Duodenal mucosa (tissue), 2 donors: Measurements from ENCODE around the gene ACTL8.

Source experiments
- H3K27ac ChIP-seq: one replicate; pipeline ENCODE4 v1.7.0; 2013; ENCODE audit warnings: low read depth, low read length
- H3K27me3 ChIP-seq, 2 donors: one replicate each; pipeline ENCODE4 v1.7.0; 2013; ENCODE audit warnings: low read length in 2 of 2, control low read depth in 1 of 2; ENCODE audit not compliant: insufficient read depth in 2 of 2, control insufficient read depth in 1 of 2
- H3K36me3 ChIP-seq, 2 donors: one replicate each; pipeline ENCODE4 v1.7.0; 2013; ENCODE audit warnings: low read length in 2 of 2, control low read depth in 1 of 2; ENCODE audit not compliant: insufficient read depth in 2 of 2, control insufficient read depth in 1 of 2
- H3K4me1 ChIP-seq, 2 donors: one replicate each; pipeline ENCODE4 v1.7.0; 2013; ENCODE audit warnings: low read length in 2 of 2, control low read depth in 1 of 2; ENCODE audit not compliant: insufficient read depth in 2 of 2, control insufficient read depth in 1 of 2
- H3K4me3 ChIP-seq, 2 donors: one replicate each; pipeline ENCODE4 v1.7.0; 2013; ENCODE audit warnings: low read length in 2 of 2, low read depth in 1 of 2
- H3K9ac ChIP-seq, 2 donors: one replicate each; pipeline ENCODE4 v1.7.0; 2013; ENCODE audit warnings: low read length in 2 of 2, low read depth in 1 of 2
- H3K9me3 ChIP-seq, 2 donors: one replicate each; pipeline ENCODE4 v1.7.0; 2013; ENCODE audit warnings: low read length in 2 of 2, control low read depth in 1 of 2; ENCODE audit not compliant: control insufficient read depth in 1 of 2

The ACTL8 gene

GRCh38 chr1:17837233-17838030, 82.3 kb downstream of the ACTL8 start:
- H3K27me3 ChIP-seq, result peaks cover 0 to 4% of the 10 kb centered on the region in 2 donors
- no peaks in the 10 kb centered on the region for H3K36me3 ChIP-seq
- no peaks in the 10 kb centered on the region for H3K4me1 ChIP-seq
- H3K9me3 ChIP-seq, result no peaks in the 10 kb centered on the region
- H3K9ac ChIP-seq, result no peak overlapping the region
- no peak overlapping the region for H3K4me3 ChIP-seq
- no peak overlapping the region for H3K27ac ChIP-seq

- Histone ChIP-seq H3K9ac (no peak overlapping the region), H3K27me3 (peaks cover 0 to 4% of the 10 kb centered on the region in 2 donors), H3K36me3 (no peaks in the 10 kb centered on the region), H3K9me3 (no peaks in the 10 kb centered on the region), H3K4me1 (no peaks in the 10 kb centered on the region), H3K4me3 (no peak overlapping the region), H3K27ac (no peak overlapping the region)
Observed at GRCh38 chr1:17839641-17840196, 84.6 kb downstream of the ACTL8 start.

- Histone ChIP-seq H3K27me3 (peaks cover 0 to 8% of the 10 kb centered on the region in 2 donors), H3K36me3 (no peaks in the 10 kb centered on the region), H3K27ac (no peak overlapping the region), H3K4me1 (no peaks in the 10 kb centered on the region), H3K4me3 (no peak overlapping the region), H3K9ac (no peak overlapping the region), H3K9me3 (no peaks in the 10 kb centered on the region)
Observed at GRCh38 chr1:17841944-17842343, 86.8 kb downstream of the ACTL8 start.

- H3K9me3 ChIP-seq, result no peaks in the 10 kb centered on the region
- H3K27ac ChIP-seq, result no peak overlapping the region
- H3K27me3 ChIP-seq, result peaks cover 0 to 8% of the 10 kb centered on the region in 2 donors
- H3K9ac ChIP-seq, result no peak overlapping the region
- no peaks in the 10 kb centered on the region for H3K36me3 ChIP-seq
- H3K4me1 ChIP-seq, result no peaks in the 10 kb centered on the region
- no peak overlapping the region for H3K4me3 ChIP-seq
Observed at GRCh38 chr1:17842686-17843085, 87.6 kb downstream of the ACTL8 start.

DNA sequence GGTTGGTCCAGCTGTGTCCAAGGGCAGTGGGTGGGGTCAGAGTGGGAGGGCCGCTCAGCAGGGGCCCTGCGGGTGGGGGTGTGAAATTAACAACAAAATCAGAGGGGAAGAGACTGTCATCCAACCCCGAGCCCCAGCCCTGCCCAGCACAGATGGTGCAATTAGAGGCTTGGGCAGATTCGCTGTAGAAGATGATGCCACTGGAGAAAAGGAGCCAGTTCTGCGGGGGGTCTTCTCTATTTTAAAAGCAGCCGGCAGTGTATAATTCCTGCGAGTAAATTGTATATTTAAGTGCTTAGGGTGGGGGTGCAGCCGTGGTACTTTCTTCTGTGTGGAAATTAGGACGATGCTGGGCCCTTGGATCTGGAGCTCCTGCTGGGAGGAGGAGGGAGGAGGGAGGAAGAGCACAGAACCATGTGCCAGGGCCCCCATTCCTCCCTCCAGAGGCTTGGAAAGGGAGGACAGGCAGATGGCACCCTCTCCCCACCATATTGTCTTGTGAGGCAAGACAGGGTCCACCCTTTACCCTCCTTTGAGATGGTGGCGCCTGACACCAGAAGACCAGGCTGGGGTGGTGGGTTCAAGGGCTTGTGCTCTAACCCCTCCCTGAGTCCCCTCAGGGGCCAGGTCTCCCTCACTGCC, 89.2 kb downstream of the ACTL8 start:
- no peaks in the 10 kb centered on the region for H3K36me3 ChIP-seq
- H3K27ac ChIP-seq, result no peak overlapping the region
- no peak overlapping the region for H3K4me3 ChIP-seq
- no peak overlapping the region for H3K9ac ChIP-seq
- H3K9me3 ChIP-seq, result no peaks in the 10 kb centered on the region
- peaks cover 0 to 8% of the 10 kb centered on the region in 2 donors for H3K27me3 ChIP-seq
- no peaks in the 10 kb centered on the region for H3K4me1 ChIP-seq

DNA sequence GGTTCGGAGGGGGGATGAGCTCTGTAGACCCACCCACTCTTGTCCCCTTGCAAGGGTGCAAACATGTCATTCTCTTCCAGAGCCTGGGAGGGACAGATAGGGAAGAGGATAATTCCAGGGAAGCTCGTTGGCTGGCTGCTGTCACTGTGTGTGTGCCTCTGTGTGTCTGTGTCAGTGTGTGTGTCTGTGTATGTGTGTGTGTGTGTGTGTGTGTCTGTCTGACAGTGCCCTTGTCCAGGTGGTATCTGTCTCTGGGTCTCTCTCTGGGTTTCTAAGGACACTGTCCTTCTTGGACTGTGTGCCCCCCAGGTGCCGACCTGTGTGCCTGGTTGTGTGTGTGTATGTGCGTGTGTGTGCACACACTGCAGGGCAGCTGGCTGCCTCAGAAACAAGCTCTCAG, 90.5 kb downstream of the ACTL8 start:
- Histone ChIP-seq H3K27ac (no peak overlapping the region), H3K9ac (no peak overlapping the region), H3K9me3 (no peaks in the 10 kb centered on the region), H3K4me1 (no peaks in the 10 kb centered on the region), H3K4me3 (no peak overlapping the region), H3K27me3 (peaks cover 0 to 8% of the 10 kb centered on the region in 2 donors), H3K36me3 (no peaks in the 10 kb centered on the region)

GRCh38 chr1:17846341-17846740, 91.2 kb downstream of the ACTL8 start:
- Histone ChIP-seq H3K4me1 (no peaks in the 10 kb centered on the region), H3K4me3 (no peak overlapping the region), H3K36me3 (no peaks in the 10 kb centered on the region), H3K9ac (no peak overlapping the region), H3K9me3 (no peaks in the 10 kb centered on the region), H3K27me3 (peaks cover 0 to 8% of the 10 kb centered on the region in 2 donors), H3K27ac (no peak overlapping the region)

GRCh38 chr1:17847111-17847510, 92.0 kb downstream of the ACTL8 start:
- Histone ChIP-seq H3K9me3 (no peaks in the 10 kb centered on the region), H3K27me3 (peaks cover 0 to 8% of the 10 kb centered on the region in 2 donors), H3K4me1 (no peaks in the 10 kb centered on the region), H3K36me3 (no peaks in the 10 kb centered on the region), H3K27ac (no peak overlapping the region), H3K4me3 (no peak overlapping the region), H3K9ac (no peak overlapping the region)

DNA sequence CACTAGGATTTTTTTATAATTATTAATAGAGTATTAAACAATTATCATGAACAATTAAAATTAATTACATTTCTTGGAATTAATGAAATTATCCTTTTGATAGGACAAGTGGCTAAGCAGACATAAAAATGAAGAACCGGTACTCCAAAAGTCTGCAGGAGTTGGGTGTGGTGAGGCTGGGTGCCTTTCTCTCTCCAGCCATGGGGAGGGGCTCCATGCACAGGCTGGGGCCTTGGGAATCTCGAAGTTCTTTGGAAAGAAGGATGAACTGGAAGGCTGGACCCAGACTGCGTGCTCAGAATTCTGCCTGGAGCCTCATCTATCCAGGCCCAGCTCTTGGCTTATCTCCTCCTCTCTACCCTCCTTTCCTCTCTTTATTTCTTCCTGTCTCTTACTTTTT, 94.1 kb downstream of the ACTL8 start:
- Histone ChIP-seq H3K4me1 (no peaks in the 10 kb centered on the region), H3K36me3 (no peaks in the 10 kb centered on the region), H3K9me3 (no peaks in the 10 kb centered on the region), H3K4me3 (no peak overlapping the region), H3K27ac (no peak overlapping the region), H3K9ac (no peak overlapping the region), H3K27me3 (peaks cover 0 to 7% of the 10 kb centered on the region in 2 donors)

DNA sequence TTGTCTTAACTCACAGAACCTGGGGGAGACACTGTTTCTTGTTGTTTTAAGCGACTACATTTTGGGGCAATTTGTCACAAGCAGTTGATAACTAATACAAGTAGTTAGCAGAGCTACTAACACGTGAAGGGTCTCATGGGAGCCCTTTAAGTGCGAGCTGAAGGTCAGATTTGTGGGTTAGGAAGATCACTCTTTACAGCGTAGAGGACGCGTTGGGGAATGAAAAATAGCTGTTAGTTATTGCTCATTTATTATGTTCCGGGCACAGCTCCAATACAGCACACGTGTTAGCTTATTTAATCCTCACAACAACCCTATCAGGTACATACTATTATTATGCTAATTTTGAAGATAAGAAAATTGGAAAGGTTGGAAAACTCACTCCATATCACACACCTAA, 95.9 kb downstream of the ACTL8 start:
- Histone ChIP-seq H3K9me3 (no peaks in the 10 kb centered on the region), H3K4me1 (no peaks in the 10 kb centered on the region), H3K36me3 (no peaks in the 10 kb centered on the region), H3K9ac (no peak overlapping the region), H3K4me3 (no peak overlapping the region), H3K27ac (no peak overlapping the region), H3K27me3 (peaks cover 0 to 2% of the 10 kb centered on the region in 2 donors)
